HG03439 (cell line): Measurements from ENCODE around the gene PABPC5.

Experiments used
- ATAC-seq: cut with Tn5 transposase; IDR thresholded peaks from one replicate; pipeline ENCODE4 v1.9.1; 2021; ENCODE audit warnings: mild to moderate bottlenecking, moderate library complexity; ENCODE audit not compliant: unreplicated experiment

PABPC5 gene

GRCh38 chrX:91434351-91435168 is at the start of gene PABPC5:
Gene PABPC5 (plus strand): TSS chrX:91434839. CDS start chrX:91435578, 739 bp downstream.
- no peak for ATAC-seq

- no peak for ATAC-seq
These were observed 45.6 kb upstream of the PABPC5 start for GRCh38 chrX:91389026-91389425.

- ATAC-seq, result no peak
These were observed 19.9 kb upstream of the PABPC5 start for GRCh38 chrX:91414713-91415112.

- ATAC-seq, result no peak
These were observed 756 bp downstream of the PABPC5 start for GRCh38 chrX:91435395-91435794.
